ENCODE measurements around the gene HACE1. TPM values are rescaled to one million over a fixed set of nuclear protein-coding genes. Genes with fewer than 3 reads are reported as not detected.

Gene HACE1
- total and polyA plus RNA-seq, 7 donors = 3.0 to 28.1 (median 17.4) TPM

DNA sequence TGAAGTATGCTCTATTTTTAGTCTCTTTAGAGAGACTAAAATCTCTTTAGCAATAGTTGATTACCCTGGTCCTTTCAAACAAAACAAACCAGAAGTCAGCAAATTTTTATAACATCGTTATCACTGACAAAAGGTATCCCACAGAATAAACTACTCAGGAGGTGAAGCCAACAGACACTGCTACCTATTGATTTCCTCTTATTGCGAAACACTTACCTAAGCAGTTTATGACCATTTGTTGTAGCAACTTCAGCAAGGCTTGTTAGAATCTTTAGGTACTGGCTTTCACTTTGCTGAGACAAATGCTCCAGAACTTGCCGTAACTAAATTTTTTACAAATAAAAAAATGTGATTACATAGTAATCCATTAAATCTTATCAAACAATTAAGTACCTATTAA lies 64.4 kb downstream of the HACE1 start:
- intact Hi-C loops (cut with DNase I) = no loop called here
- H3K4me1 ChIP-seq = no peaks in the 10 kb centered on the region
- no peaks in the 10 kb centered on the region for H3K27me3 ChIP-seq
- no peak for DNase-seq
- peaks cover 0 to 38% (median 0%) of the 10 kb centered on the region in 4 donors for H3K36me3 ChIP-seq
- no peak overlapping the region for H3K27ac ChIP-seq
- 22 to 78% methylated on average over 3 of the region's 3 CpGs for WGBS, 2 donors
- no peak overlapping the region for H3K4me3 ChIP-seq
- no peak for TF ChIP-seq EP300 (IDR thresholded peaks at IDR 0.05)
- TF ChIP-seq CTCF (IDR thresholded peaks at IDR 0.05) = no peak
- no peak for TF ChIP-seq POLR2A (IDR thresholded peaks at IDR 0.05)
- no peak for TF ChIP-seq POLR2AphosphoS5 (IDR thresholded peaks at IDR 0.05)
- H3K9me3 ChIP-seq = no peaks in the 10 kb centered on the region

- H3K9me3 ChIP-seq = no peaks in the 10 kb centered on the region
- no peaks in the 10 kb centered on the region for H3K27me3 ChIP-seq
- H3K4me1 ChIP-seq = no peaks in the 10 kb centered on the region
- no peak for TF ChIP-seq POLR2A (IDR thresholded peaks at IDR 0.05)
- no peak for TF ChIP-seq POLR2AphosphoS5 (IDR thresholded peaks at IDR 0.05)
- no peak for TF ChIP-seq CTCF (IDR thresholded peaks at IDR 0.05)
- no peak for TF ChIP-seq EP300 (IDR thresholded peaks at IDR 0.05)
- WGBS, 2 donors = 20 to 39% methylated on average over 5 of the region's 5 CpGs
- no peak overlapping the region for H3K27ac ChIP-seq
- H3K4me3 ChIP-seq = no peak overlapping the region
- DNase-seq = no peak
- peaks cover 0 to 28% (median 0%) of the 10 kb centered on the region in 4 donors for H3K36me3 ChIP-seq
- intact Hi-C loops (cut with DNase I) = no loop called here
Observed at GRCh38 chr6:104789770-104790190, 69.9 kb downstream of the HACE1 start.

DNA sequence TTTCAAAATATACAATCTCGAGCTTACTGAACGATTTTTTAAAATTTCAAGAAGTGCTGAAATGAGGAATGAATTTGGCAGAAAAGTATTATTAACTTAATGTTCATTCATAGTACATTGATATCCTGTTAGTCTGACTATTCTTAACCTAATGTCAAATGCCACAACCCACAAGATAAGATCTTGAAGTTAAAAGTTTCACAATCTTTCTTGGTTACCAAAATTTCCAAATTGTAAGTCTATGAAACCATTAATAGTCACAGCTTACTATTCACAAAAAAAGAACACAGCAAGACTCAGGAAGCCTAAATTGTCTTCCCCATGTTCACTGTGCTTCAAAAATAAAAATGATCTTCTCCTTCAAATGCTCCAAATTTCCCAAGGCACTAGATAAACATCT lies 71.3 kb downstream of the HACE1 start:
- Histone ChIP-seq H3K4me1 (no peaks in the 10 kb centered on the region), H3K9me3 (no peaks in the 10 kb centered on the region), H3K4me3 (no peak overlapping the region), H3K27ac (no peak overlapping the region), H3K27me3 (no peaks in the 10 kb centered on the region), H3K36me3 (peaks cover 0 to 29% (median 0%) of the 10 kb centered on the region in 4 donors)
- DNase-seq = no peak
- WGBS, 2 donors = 91 to 92% methylated on average over 2 of the region's 2 CpGs
- no peak for TF ChIP-seq POLR2A (IDR thresholded peaks at IDR 0.05)
- intact Hi-C loops (cut with DNase I) = no loop called here

DNA sequence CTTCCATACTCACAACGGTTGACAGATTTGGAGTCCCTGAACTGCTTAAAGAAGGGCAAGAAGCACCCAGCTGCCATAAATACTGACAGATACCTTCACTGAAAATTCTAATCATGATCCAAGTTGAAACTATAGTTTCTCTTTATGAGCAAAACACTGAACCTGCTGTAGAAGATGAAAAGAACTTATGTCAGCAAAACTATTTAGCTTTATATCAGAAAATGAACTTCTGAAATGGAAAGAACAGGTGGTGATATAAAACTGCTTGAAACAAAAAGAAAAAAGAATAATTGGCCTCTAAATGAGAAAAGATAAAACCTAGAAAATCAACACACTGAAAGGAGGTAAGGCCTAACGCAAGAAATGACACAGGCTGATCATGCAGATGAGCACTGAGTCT lies 72.4 kb downstream of the HACE1 start:
- intact Hi-C loops (cut with DNase I) = no loop called here
- Histone ChIP-seq H3K27ac (no peak overlapping the region), H3K36me3 (peaks cover 0 to 27% (median 0%) of the 10 kb centered on the region in 4 donors), H3K9me3 (no peaks in the 10 kb centered on the region), H3K4me3 (no peak overlapping the region), H3K27me3 (no peaks in the 10 kb centered on the region), H3K4me1 (no peaks in the 10 kb centered on the region)
- 91 to 93% methylated on average over 2 of the region's 2 CpGs for WGBS, 2 donors
- no peak for DNase-seq
- TF ChIP-seq EP300 (IDR thresholded peaks at IDR 0.05) = no peak
- no peak for TF ChIP-seq POLR2A (IDR thresholded peaks at IDR 0.05)
- TF ChIP-seq CTCF (IDR thresholded peaks at IDR 0.05) = no peak
- TF ChIP-seq POLR2AphosphoS5 (IDR thresholded peaks at IDR 0.05) = no peak

DNA sequence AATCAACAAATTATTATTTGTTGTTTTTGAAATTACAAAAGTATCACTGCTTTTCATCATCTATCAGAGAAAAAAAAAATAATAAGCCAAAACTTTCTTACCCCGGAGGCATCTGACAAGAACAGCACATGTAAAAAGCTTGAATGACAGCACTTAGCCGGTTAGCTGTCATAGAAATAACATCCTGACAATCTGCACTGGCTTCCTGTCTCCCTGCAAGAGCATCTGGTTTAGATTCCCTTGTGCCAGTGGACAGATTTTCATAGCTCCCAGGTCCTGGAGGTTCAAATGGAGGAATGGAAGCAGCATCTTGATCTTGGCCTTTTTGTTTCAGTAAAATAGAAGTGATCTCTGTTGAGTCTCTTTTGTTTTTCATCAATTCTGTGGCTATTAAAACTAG lies 74.8 kb downstream of the HACE1 start:
- 67 to 89% methylated on average over 2 of the region's 2 CpGs for WGBS, 2 donors
- Histone ChIP-seq H3K27ac (no peak overlapping the region), H3K27me3 (no peaks in the 10 kb centered on the region), H3K4me1 (no peaks in the 10 kb centered on the region), H3K4me3 (no peak overlapping the region), H3K9me3 (no peaks in the 10 kb centered on the region), H3K36me3 (peaks cover 0 to 15% (median 0%) of the 10 kb centered on the region in 4 donors)
- intact Hi-C loops (cut with DNase I) = no loop called here
- TF ChIP-seq POLR2AphosphoS5 (IDR thresholded peaks at IDR 0.05) (no peak), EP300 (IDR thresholded peaks at IDR 0.05) (no peak), CTCF (IDR thresholded peaks at IDR 0.05) (no peak)
- DNase-seq = no peak

Data from sigmoid colon (tissue), 7 donors.